HepG2 (cell line): ENCODE data around the gene ECPAS. TPM values are rescaled to one million over a fixed set of nuclear protein-coding genes. Genes with fewer than 3 reads are reported as not detected.

ENCODE experiments used
- ATAC-seq: fragments of 200-7000 bp; cut with Tn5 transposase; 3 replicates; pipeline ENCODE4 v1.9.1; 2020; ENCODE audit warnings: mild to moderate bottlenecking, moderate library complexity
- BruUV-seq: library from RNA; stranded (reverse); fragments of 400-500 nt; replicated peaks from 2 replicates; lab custom pipeline; 2021; lab: Mats Ljungman, UMichigan
- CTCF ChIA-PET: fragments of 300-600 bp; formaldehyde crosslinking; extraction: SDS; loops from one replicate; lab custom pipeline; 2021; ENCODE audit warnings: low total read pairs, inconsistent platforms, low intra/inter-chr PET ratio; lab: Yijun Ruan, JAX
- POLR2A ChIA-PET: fragments of 350-600 bp; sonication (Branson Sonifier 250); formaldehyde crosslinking; loops from one replicate; lab custom pipeline; 2020; ENCODE audit warnings: antibody characterized with exemption, inconsistent platforms; lab: Yijun Ruan, JAX
- DNase-seq: peaks from one replicate; pipeline ENCODE4 v3.0.0-alpha.2; 2015; ENCODE audit warnings: low spot score
- FAIRE-seq: peaks from 3 replicates; lab custom pipeline; 2011; peaks lifted over from hg19 to GRCh38; lab: Jason Lieb, UNC
- H2AFZ ChIP-seq: one replicate; pipeline ENCODE4 v1.6.1; 2011; ENCODE audit warnings: low read length, inconsistent platforms
- H3K27ac ChIP-seq: fragments of 300-600 bp; 3 replicates; pipeline ENCODE4 v1.8.0; 2011; ENCODE audit warnings: mixed run types, mild to moderate bottlenecking, mixed read lengths, low read length, inconsistent platforms; ENCODE audit not compliant: insufficient read depth; ENCODE audit errors: extremely low read length
- H3K27me3 ChIP-seq, 2 experiments: fragments of 200-600 bp in 1 of 2; 2 replicates in 1 of 2; 3 replicates in 1 of 2; pipeline versions ENCODE4 v1.6.0 to v1.8.0; 2011; ENCODE audit warnings: low read length in 2 of 2, mild to moderate bottlenecking in 2 of 2, moderate library complexity in 2 of 2, inconsistent platforms in 1 of 2; ENCODE audit not compliant: insufficient read depth in 2 of 2, control insufficient read depth in 1 of 2
- H3K36me3 ChIP-seq, 2 experiments: fragments of 200-600 bp in 1 of 2; replicated peaks in 1 of 2; 2 replicates in 1 of 2; 3 replicates in 1 of 2; pipeline versions ENCODE4 v1.5.1 to v1.8.0; 2011; ENCODE audit warnings: low read length in 2 of 2, inconsistent platforms in 1 of 2; ENCODE audit not compliant: insufficient read depth in 2 of 2, control insufficient read depth in 1 of 2
- H3K4me1 ChIP-seq: 2 replicates; pipeline ENCODE4 v1.5.1; 2012; ENCODE audit warnings: low read length, inconsistent platforms; ENCODE audit not compliant: insufficient read depth
- H3K4me2 ChIP-seq: 2 replicates; pipeline ENCODE4 v1.6.0; 2011; ENCODE audit warnings: low read depth, low read length, inconsistent platforms
- H3K4me3 ChIP-seq, 3 experiments: fragments of 200-600 bp in 1 of 3; sonication (generic), shearing (Covaris generic) in 1 of 3; replicated peaks in 1 of 3; 2 replicates each; pipeline ENCODE4 v1.5.1; 2011 to 2016; ENCODE audit warnings: low read length in 3 of 3, inconsistent platforms in 2 of 3, low read depth in 2 of 3, mild to moderate bottlenecking in 2 of 3, control low read depth in 1 of 3, mixed read lengths in 1 of 3; ENCODE audit not compliant: insufficient read depth in 1 of 3
- H3K79me2 ChIP-seq: one replicate; pipeline ENCODE4 v1.6.1; 2011; ENCODE audit warnings: low read length, inconsistent platforms; ENCODE audit not compliant: insufficient read depth
- H3K9ac ChIP-seq: 2 replicates; pipeline ENCODE4 v1.6.0; 2011; ENCODE audit warnings: mild to moderate bottlenecking, low read depth, low read length, inconsistent platforms; ENCODE audit not compliant: insufficient read depth
- H3K9me3 ChIP-seq: 2 replicates; pipeline ENCODE4 v1.5.1; 2012; ENCODE audit warnings: mild to moderate bottlenecking, low read length
- H4K20me1 ChIP-seq: 2 replicates; pipeline ENCODE4 v1.6.0; 2011; ENCODE audit warnings: inconsistent platforms, mild to moderate bottlenecking, low read length, moderate library complexity; ENCODE audit not compliant: insufficient read depth
- NR1H2 ChIP-seq: sonication (generic); formaldehyde crosslinking; IDR thresholded peaks from 2 replicates; pipeline ENCODE4 v1.8.1; 2022; ENCODE audit warnings: low read depth, missing genetic modification reagents, borderline replicate concordance
- SMARCE1 ChIP-seq: fragments of 450-650 bp; IDR thresholded peaks from 2 replicates; pipeline ENCODE4 v1.6.1; 2017; ENCODE audit warnings: borderline replicate concordance
- SRF ChIP-seq: IDR thresholded peaks from 2 replicates; pipeline ENCODE4 v1.6.1; 2011; ENCODE audit warnings: mild to moderate bottlenecking, low read depth, low read length, moderate library complexity
- SUZ12 ChIP-seq: fragments of 150-350 bp; IDR thresholded peaks from 2 replicates; pipeline ENCODE4 v1.6.1; 2014; ENCODE audit warnings: low read depth, low read length
- WGBS: methylation state at CpG from one replicate; pipeline ENCODE4 v1.1.6; 2017; ENCODE audit warnings: low lambda C conversion rate; 5-methylcytosine and 5-hydroxymethylcytosine counted together
- in situ Hi-C: cut with HindIII; loops from 2 replicates; pipeline ENCODE4 v1.10.0; 2017; ENCODE audit warnings: low pct_unique_long_range_greater_than_20kb; ENCODE audit not compliant: extremely low pct_ligation_motif_present
- intact Hi-C: fragments of 100-400 bp; cut with micrococcal nuclease; formaldehyde crosslinking; loops from one replicate; pipeline ENCODE4 v1.10.0; 2022; ENCODE audit not compliant: unreplicated experiment
- polyA plus RNA-seq, 8 experiments: library from polyadenylated mRNA; depleted of rRNA in 3 of 8; stranded (reverse) in 7 of 8; unstranded in 1 of 8; fragments of >200 nt; fragmentation: Illumina TruSeq in 4 of 8; extraction: Trizol in 4 of 8; gene quantifications; 2 replicates each; pipeline versions ENCODE4 v1.2.1 to v1.2.3, GENCODE V29; 2011 to 2016; ENCODE audit warnings: low read depth in 4 of 8, missing spikeins in 1 of 8, mixed read lengths in 1 of 8; ENCODE audit not compliant: insufficient read depth in 1 of 8
- total RNA-seq, 5 experiments: library from RNA; depleted of rRNA; stranded (reverse); fragments of >200 nt; fragmentation: Illumina TruSeq; extraction: Trizol; gene quantifications; 2 replicates each; pipeline ENCODE4 v1.2.3, GENCODE V29; 2016; ENCODE audit warnings: low read depth in 1 of 5
- TF ChIP-seq, protein P1 (sequence below): sonication (generic); formaldehyde crosslinking; IDR thresholded peaks from 2 replicates; pipeline ENCODE4 v1.4.0; 2020; ENCODE audit warnings: missing genetic modification reagents

Gene ECPAS
- total and polyA plus RNA-seq, 2 of the 13 experiments (the other 11 are each of a cell fraction or from before 2014, with no cell fraction given), result 35.3 to 58.0 TPM

DNA sequence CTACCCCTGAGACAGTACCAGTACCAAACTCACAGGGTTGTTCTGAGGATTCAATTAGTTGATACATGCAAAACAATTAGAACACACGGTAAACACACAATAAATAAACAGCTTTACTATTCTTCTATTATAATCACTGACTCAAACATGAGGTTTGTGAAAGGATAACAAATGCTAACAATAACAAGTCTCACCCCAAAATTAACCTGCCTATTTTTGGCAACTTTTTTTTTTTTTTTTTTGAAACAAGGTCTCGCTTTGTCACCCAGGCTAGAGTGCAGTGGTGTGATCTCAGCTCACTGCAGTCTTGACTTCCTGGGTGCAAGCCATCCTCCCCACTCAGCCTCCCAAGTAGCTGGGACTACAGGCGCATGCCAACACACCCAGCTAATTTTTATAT lies 6.5 kb downstream of the ECPAS start:
- no peak overlapping the region for H3K27ac ChIP-seq
- ChIA-PET POLR2A (no interaction called here), CTCF (no interaction called here)
- DNase-seq (no peak), ATAC-seq (no peak), FAIRE-seq (no peak)
- H2AFZ ChIP-seq, result no peak overlapping the region
- peaks cover 50% of the 10 kb centered on the region for H4K20me1 ChIP-seq
- in situ Hi-C loops (no loop called here), intact Hi-C loops (no loop called here)
- H3K4me2 ChIP-seq, result no peak overlapping the region
- no peaks in the 10 kb centered on the region for H3K9me3 ChIP-seq
- WGBS, result 96% methylated on average over 3 of the region's 3 CpGs
- H3K4me3 ChIP-seq, result no peak overlapping the region
- BruUV-seq, result no TSS peak
- H3K36me3 ChIP-seq, result 0 out of 5 replicates have a peak, but pooled peaks cover 2 to 3% of the 10 kb centered on the region in 2 experiments
- peaks cover 52% of the 10 kb centered on the region for H3K4me1 ChIP-seq
- no peaks in the 10 kb centered on the region for H3K27me3 ChIP-seq
- H3K9ac ChIP-seq, result no peak overlapping the region
- H3K79me2 ChIP-seq, result peaks cover 97% of the 10 kb centered on the region
- no peak for TF ChIP-seq SRF
- TF ChIP-seq, protein P1, sequence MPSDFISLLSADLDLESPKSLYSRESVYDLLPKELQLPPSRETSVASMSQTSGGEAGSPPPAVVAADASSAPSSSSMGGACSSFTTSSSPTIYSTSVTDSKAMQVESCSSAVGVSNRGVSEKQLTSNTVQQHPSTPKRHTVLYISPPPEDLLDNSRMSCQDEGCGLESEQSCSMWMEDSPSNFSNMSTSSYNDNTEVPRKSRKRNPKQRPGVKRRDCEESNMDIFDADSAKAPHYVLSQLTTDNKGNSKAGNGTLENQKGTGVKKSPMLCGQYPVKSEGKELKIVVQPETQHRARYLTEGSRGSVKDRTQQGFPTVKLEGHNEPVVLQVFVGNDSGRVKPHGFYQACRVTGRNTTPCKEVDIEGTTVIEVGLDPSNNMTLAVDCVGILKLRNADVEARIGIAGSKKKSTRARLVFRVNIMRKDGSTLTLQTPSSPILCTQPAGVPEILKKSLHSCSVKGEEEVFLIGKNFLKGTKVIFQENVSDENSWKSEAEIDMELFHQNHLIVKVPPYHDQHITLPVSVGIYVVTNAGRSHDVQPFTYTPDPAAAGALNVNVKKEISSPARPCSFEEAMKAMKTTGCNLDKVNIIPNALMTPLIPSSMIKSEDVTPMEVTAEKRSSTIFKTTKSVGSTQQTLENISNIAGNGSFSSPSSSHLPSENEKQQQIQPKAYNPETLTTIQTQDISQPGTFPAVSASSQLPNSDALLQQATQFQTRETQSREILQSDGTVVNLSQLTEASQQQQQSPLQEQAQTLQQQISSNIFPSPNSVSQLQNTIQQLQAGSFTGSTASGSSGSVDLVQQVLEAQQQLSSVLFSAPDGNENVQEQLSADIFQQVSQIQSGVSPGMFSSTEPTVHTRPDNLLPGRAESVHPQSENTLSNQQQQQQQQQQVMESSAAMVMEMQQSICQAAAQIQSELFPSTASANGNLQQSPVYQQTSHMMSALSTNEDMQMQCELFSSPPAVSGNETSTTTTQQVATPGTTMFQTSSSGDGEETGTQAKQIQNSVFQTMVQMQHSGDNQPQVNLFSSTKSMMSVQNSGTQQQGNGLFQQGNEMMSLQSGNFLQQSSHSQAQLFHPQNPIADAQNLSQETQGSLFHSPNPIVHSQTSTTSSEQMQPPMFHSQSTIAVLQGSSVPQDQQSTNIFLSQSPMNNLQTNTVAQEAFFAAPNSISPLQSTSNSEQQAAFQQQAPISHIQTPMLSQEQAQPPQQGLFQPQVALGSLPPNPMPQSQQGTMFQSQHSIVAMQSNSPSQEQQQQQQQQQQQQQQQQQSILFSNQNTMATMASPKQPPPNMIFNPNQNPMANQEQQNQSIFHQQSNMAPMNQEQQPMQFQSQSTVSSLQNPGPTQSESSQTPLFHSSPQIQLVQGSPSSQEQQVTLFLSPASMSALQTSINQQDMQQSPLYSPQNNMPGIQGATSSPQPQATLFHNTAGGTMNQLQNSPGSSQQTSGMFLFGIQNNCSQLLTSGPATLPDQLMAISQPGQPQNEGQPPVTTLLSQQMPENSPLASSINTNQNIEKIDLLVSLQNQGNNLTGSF (CRISPR knock-in tag), result no peak
- no peak for TF ChIP-seq NR1H2
- no peak for TF ChIP-seq SMARCE1
- TF ChIP-seq SUZ12, result no peak
